Breast epithelium (tissue), 3 donors: ENCODE results near the gene EPX.

Source experiments
- POLR2A ChIP-seq: fragments of 450-650 bp; IDR thresholded peaks from one replicate; pipeline ENCODE4 v1.6.1; 2016; ENCODE audit warnings: antibody characterized with exemption, mild to moderate bottlenecking, moderate library complexity
- POLR2AphosphoS5 ChIP-seq, 3 donors: sonication (generic); formaldehyde crosslinking; IDR thresholded peaks; one replicate each; pipeline ENCODE4 v1.6.1; 2017; ENCODE audit warnings: antibody characterized with exemption in 3 of 3

- no peak for TF ChIP-seq POLR2A
- no peak for TF ChIP-seq POLR2AphosphoS5 (IDR thresholded peaks at IDR 0.05)
Measured at GRCh38 chr17:58228679-58229078, 36.2 kb downstream of the EPX start.
